ENCODE data around the gene ASTN2.

ASTN2 gene

GRCh38 chr9:116604251-116604650, 810.6 kb downstream of the ASTN2 start:
- Histone ChIP-seq H3K27ac (ENCODE audit: low read length) (no peak overlapping the region), H3K9ac (ENCODE audit: low read length) (no peak overlapping the region), H3K4me2 (ENCODE audit: low read depth, low read length) (no peak overlapping the region), H3K4me1 (ENCODE audit: low read length) (no peaks in the 10 kb centered on the region), H2AFZ (ENCODE audit: low read length) (no peak overlapping the region), H3K36me3 (replicated peaks; ENCODE audit: insufficient read depth, low read length) (no peaks in the 10 kb centered on the region; the same call in 1 of the 2 replicates), H3K27me3 (replicated peaks; ENCODE audit: insufficient read depth, low read length) (no peaks in the 10 kb centered on the region), H3K4me3 (ENCODE audit: low read length) (no peak overlapping the region), H4K20me1 (ENCODE audit: insufficient read depth, low read length) (no peaks in the 10 kb centered on the region), H3K9me2 (replicated peaks; ENCODE audit: insufficient read depth, low read length) (no peaks in the 10 kb centered on the region), H3K9me3 (replicated peaks; ENCODE audit: insufficient read depth, low read length) (no peaks in the 10 kb centered on the region), H3K79me2 (ENCODE audit: low read length) (no peaks in the 10 kb centered on the region), H3F3A (ENCODE audit: insufficient read depth, low read length) (no peaks in the 10 kb centered on the region)
- TF ChIP-seq EZH2phosphoT487 (IDR thresholded peaks at IDR 0.05; ENCODE audit: low read length) (no peak), EZH2 (optimal IDR thresholded peaks at IDR 0.05; ENCODE audit: low read depth, low read length) (no peak), CTCF (IDR thresholded peaks at IDR 0.05; ENCODE audit: low read length) (no peak)
- DNase-seq = no peak

GRCh38 chr9:116599342-116599884, 815.4 kb downstream of the ASTN2 start:
- no peaks in the 10 kb centered on the region for H4K20me1 ChIP-seq (ENCODE audit: insufficient read depth, low read length)
- no peak for DNase-seq
- no peaks in the 10 kb centered on the region for H3K9me2 ChIP-seq (replicated peaks; ENCODE audit: insufficient read depth, low read length)
- no peak overlapping the region for H2AFZ ChIP-seq (ENCODE audit: low read length)
- H3K4me1 ChIP-seq (ENCODE audit: low read length) = no peaks in the 10 kb centered on the region
- no peak for TF ChIP-seq CTCF (IDR thresholded peaks at IDR 0.05; ENCODE audit: low read length)
- TF ChIP-seq EZH2 (optimal IDR thresholded peaks at IDR 0.05; ENCODE audit: low read depth, low read length) = no peak
- TF ChIP-seq EZH2phosphoT487 (IDR thresholded peaks at IDR 0.05; ENCODE audit: low read length) = no peak
- no peaks in the 10 kb centered on the region for H3K36me3 ChIP-seq (replicated peaks; ENCODE audit: insufficient read depth, low read length)
- H3K27me3 ChIP-seq (replicated peaks; ENCODE audit: insufficient read depth, low read length) = no peaks in the 10 kb centered on the region
- H3K9me3 ChIP-seq (replicated peaks; ENCODE audit: insufficient read depth, low read length) = no peaks in the 10 kb centered on the region
- no peaks in the 10 kb centered on the region for H3F3A ChIP-seq (ENCODE audit: insufficient read depth, low read length)
- no peak overlapping the region for H3K4me3 ChIP-seq (ENCODE audit: low read length)
- H3K4me2 ChIP-seq (ENCODE audit: low read depth, low read length) = no peak overlapping the region
- no peak overlapping the region for H3K27ac ChIP-seq (ENCODE audit: low read length)
- H3K9ac ChIP-seq (ENCODE audit: low read length) = no peak overlapping the region
- H3K79me2 ChIP-seq (ENCODE audit: low read length) = no peaks in the 10 kb centered on the region

DNA sequence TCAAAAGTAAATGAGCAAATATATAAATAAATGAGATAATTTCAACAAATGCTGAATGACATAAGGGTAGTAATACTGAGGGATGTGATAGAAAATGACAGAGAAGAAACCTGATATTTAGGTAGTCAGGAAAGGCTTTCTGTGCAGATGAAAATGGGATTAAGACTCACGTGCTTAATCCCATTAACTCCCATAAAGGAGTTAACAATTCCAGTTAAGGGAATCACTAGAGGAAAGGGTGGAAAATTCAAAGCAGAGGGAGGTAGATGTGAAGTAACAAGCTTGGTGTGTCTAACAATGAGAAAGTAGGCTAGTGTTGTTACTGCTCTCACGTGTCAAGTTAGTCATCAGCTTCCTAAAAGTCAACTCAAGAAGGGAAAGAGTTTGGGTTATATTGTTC, 818.2 kb downstream of the ASTN2 start:
- H3K9ac ChIP-seq (ENCODE audit: low read length) = no peak overlapping the region
- H4K20me1 ChIP-seq (ENCODE audit: insufficient read depth, low read length) = no peaks in the 10 kb centered on the region
- H3K9me2 ChIP-seq (replicated peaks; ENCODE audit: insufficient read depth, low read length) = no peaks in the 10 kb centered on the region
- H3F3A ChIP-seq (ENCODE audit: insufficient read depth, low read length) = no peaks in the 10 kb centered on the region
- H2AFZ ChIP-seq (ENCODE audit: low read length) = no peak overlapping the region
- H3K4me2 ChIP-seq (ENCODE audit: low read depth, low read length) = no peak overlapping the region
- H3K27ac ChIP-seq (ENCODE audit: low read length) = no peak overlapping the region
- H3K9me3 ChIP-seq (replicated peaks; ENCODE audit: insufficient read depth, low read length) = no peaks in the 10 kb centered on the region
- H3K79me2 ChIP-seq (ENCODE audit: low read length) = no peaks in the 10 kb centered on the region
- no peak overlapping the region for H3K4me3 ChIP-seq (ENCODE audit: low read length)
- no peaks in the 10 kb centered on the region for H3K27me3 ChIP-seq (replicated peaks; ENCODE audit: insufficient read depth, low read length)
- no peak for DNase-seq
- H3K36me3 ChIP-seq (replicated peaks; ENCODE audit: insufficient read depth, low read length) = no peaks in the 10 kb centered on the region
- no peak for TF ChIP-seq EZH2 (optimal IDR thresholded peaks at IDR 0.05; ENCODE audit: low read depth, low read length)
- TF ChIP-seq EZH2phosphoT487 (IDR thresholded peaks at IDR 0.05; ENCODE audit: low read length) = no peak
- TF ChIP-seq CTCF (IDR thresholded peaks at IDR 0.05; ENCODE audit: low read length) = no peak
- no peaks in the 10 kb centered on the region for H3K4me1 ChIP-seq (ENCODE audit: low read length)

All from MM.1S (cell line).